IMR-90 (cell line): ENCODE results near the gene FERMT3. TPM values are rescaled to one million over a fixed set of nuclear protein-coding genes. Genes with fewer than 3 reads are reported as not detected.
A peak's percentile ranks its signal among the peaks of the same experiment; 100 is the strongest.

ENCODE experiments used
- ATAC-seq: fragments of 200-7000 bp; cut with Tn5 transposase; 2 replicates; pipeline ENCODE4 v1.9.1; 2020; ENCODE audit warnings: low read depth, mild to moderate bottlenecking, moderate library complexity
- BruUV-seq: library from RNA; stranded (reverse); fragments of 400-500 nt; replicated peaks from 2 replicates; lab custom pipeline; 2021; lab: Mats Ljungman, UMichigan
- CTCF ChIA-PET: fragments of 300-600 bp; formaldehyde crosslinking; extraction: SDS; loops from one replicate; lab custom pipeline; 2021; ENCODE audit warnings: antibody characterized with exemption; lab: Yijun Ruan, JAX
- POLR2A ChIA-PET: fragments of 300-600 bp; sonication (Branson Sonifier 250); formaldehyde crosslinking; loops from one replicate; lab custom pipeline; 2022; ENCODE audit warnings: antibody characterized with exemption; ENCODE audit not compliant: unreplicated experiment; lab: Charles Lee
- DNase-seq: peaks from one replicate; pipeline ENCODE4 v3.0.0; 2013
- H2AFZ ChIP-seq: replicated peaks from 2 replicates; pipeline ENCODE3; 2013; ENCODE audit warnings: low read length, mild to moderate bottlenecking; ENCODE audit not compliant: poor library complexity
- H2AK5ac ChIP-seq: 2 replicates; pipeline ENCODE4 v1.6.1; 2013; ENCODE audit warnings: low read depth, low read length, inconsistent platforms
- H2AK9ac ChIP-seq: replicated peaks from 2 replicates; pipeline ENCODE3; 2013; ENCODE audit warnings: mild to moderate bottlenecking, low read depth, low read length, moderate library complexity; ENCODE audit not compliant: poor library complexity
- H2BK120ac ChIP-seq: 2 replicates; pipeline ENCODE4 v1.6.1; 2013; ENCODE audit warnings: low read depth, low read length, inconsistent platforms
- H2BK15ac ChIP-seq: 3 replicates; pipeline ENCODE4 v1.6.1; 2013; ENCODE audit warnings: low read depth, low read length, inconsistent platforms
- H2BK20ac ChIP-seq: 2 replicates; pipeline ENCODE4 v1.6.1; 2013; ENCODE audit warnings: low read depth, mild to moderate bottlenecking, inconsistent platforms, low read length, moderate library complexity
- H2BK5ac ChIP-seq: 2 replicates; pipeline ENCODE4 v1.6.1; 2013; ENCODE audit warnings: mild to moderate bottlenecking, low read depth, low read length, inconsistent platforms; ENCODE audit not compliant: poor library complexity, severe bottlenecking
- H3K14ac ChIP-seq: replicated peaks from 2 replicates; pipeline ENCODE4 v1.6.1; 2013; ENCODE audit warnings: low read depth, low read length, inconsistent platforms
- H3K18ac ChIP-seq: 2 replicates; pipeline ENCODE4 v1.6.1; 2013; ENCODE audit warnings: low read depth, low read length, control low read depth
- H3K23ac ChIP-seq: 2 replicates; pipeline ENCODE4 v1.6.1; 2013; ENCODE audit warnings: low read depth, low read length, inconsistent platforms
- H3K27ac ChIP-seq: 2 replicates; pipeline ENCODE4 v1.5.1; 2013; ENCODE audit warnings: mild to moderate bottlenecking, control low read depth, low read length; ENCODE audit not compliant: insufficient read depth
- H3K27me3 ChIP-seq: 2 replicates; pipeline ENCODE4 v1.6.1; 2013; ENCODE audit warnings: low read length; ENCODE audit not compliant: control insufficient read depth, insufficient read depth
- H3K36me3 ChIP-seq: 2 replicates; pipeline ENCODE4 v1.6.1; 2013; ENCODE audit warnings: low read length, mixed read lengths; ENCODE audit not compliant: control insufficient read depth, insufficient read depth
- H3K4ac ChIP-seq: 2 replicates; pipeline ENCODE4 v1.6.1; 2013; ENCODE audit warnings: low read depth, low read length, inconsistent platforms
- H3K4me1 ChIP-seq: 2 replicates; pipeline ENCODE4 v1.6.1; 2013; ENCODE audit warnings: low read length, mixed read lengths; ENCODE audit not compliant: control insufficient read depth, insufficient read depth
- H3K4me2 ChIP-seq: 2 replicates; pipeline ENCODE4 v1.6.1; 2013; ENCODE audit warnings: low read depth, mild to moderate bottlenecking, control low read depth, low read length, moderate library complexity
- H3K4me3 ChIP-seq: 2 replicates; pipeline ENCODE4 v1.5.1; 2013; ENCODE audit warnings: low read depth, mild to moderate bottlenecking, control low read depth, low read length, moderate library complexity; ENCODE audit not compliant: insufficient read depth
- H3K56ac ChIP-seq: 2 replicates; pipeline ENCODE4 v1.6.1; 2013; ENCODE audit warnings: low read length, inconsistent platforms; ENCODE audit not compliant: insufficient read depth; ENCODE audit errors: extremely low read depth
- H3K79me1 ChIP-seq, 2 experiments: 2 replicates each; pipeline ENCODE4 v1.6.1; 2013; ENCODE audit warnings: low read length in 2 of 2, inconsistent platforms in 1 of 2, low read depth in 1 of 2
- H3K9ac ChIP-seq: 2 replicates; pipeline ENCODE4 v1.6.1; 2013; ENCODE audit warnings: low read depth, low read length, control low read depth
- H3K9me1 ChIP-seq: 2 replicates; pipeline ENCODE4 v1.6.1; 2013; ENCODE audit warnings: low read length, inconsistent platforms; ENCODE audit not compliant: insufficient read depth
- H3K9me3 ChIP-seq: 2 replicates; pipeline ENCODE4 v1.6.1; 2013; ENCODE audit warnings: low read length; ENCODE audit not compliant: control insufficient read depth, insufficient read depth
- H4K20me1 ChIP-seq: 2 replicates; pipeline ENCODE4 v1.6.1; 2013; ENCODE audit warnings: low read length, inconsistent platforms; ENCODE audit not compliant: insufficient read depth
- H4K5ac ChIP-seq: 2 replicates; pipeline ENCODE4 v1.6.1; 2013; ENCODE audit warnings: mild to moderate bottlenecking, low read depth, low read length, control low read depth
- H4K8ac ChIP-seq, 2 experiments: 2 replicates each; pipeline ENCODE4 v1.6.1; 2013; ENCODE audit warnings: low read depth in 2 of 2, low read length in 2 of 2, control low read depth in 1 of 2, inconsistent platforms in 1 of 2
- H4K91ac ChIP-seq: 2 replicates; pipeline ENCODE4 v1.6.1; 2013; ENCODE audit warnings: low read depth, low read length, inconsistent platforms; ENCODE audit not compliant: insufficient read depth
- BHLHE40 ChIP-seq: fragments of 150-350 bp; IDR thresholded peaks from 2 replicates; pipeline ENCODE4 v1.6.1; 2016; ENCODE audit warnings: mild to moderate bottlenecking, low read depth, low read length
- CEBPB ChIP-seq: IDR thresholded peaks from 2 replicates; pipeline ENCODE4 v1.6.1; 2012; ENCODE audit warnings: low read depth, low read length, improper control_type of control experiment
- FOS ChIP-seq: fragments of 150-350 bp; IDR thresholded peaks from 2 replicates; pipeline ENCODE4 v1.6.1; 2016; ENCODE audit warnings: low read depth, low read length
- MAFK ChIP-seq: IDR thresholded peaks from 2 replicates; pipeline ENCODE4 v1.6.1; 2012; ENCODE audit warnings: low read depth, low read length, improper control_type of control experiment
- MAZ ChIP-seq: IDR thresholded peaks from 2 replicates; pipeline ENCODE4 v1.6.1; 2012; ENCODE audit warnings: low read depth, mild to moderate bottlenecking, low read length, improper control_type of control experiment, moderate library complexity, borderline replicate concordance
- MXI1 ChIP-seq: IDR thresholded peaks from 2 replicates; pipeline ENCODE4 v1.6.1; 2012; ENCODE audit warnings: low read depth, mild to moderate bottlenecking, low read length, moderate library complexity, borderline replicate concordance
- POLR2A ChIP-seq: IDR thresholded peaks from 2 replicates; pipeline ENCODE4 v1.6.1; 2012; ENCODE audit warnings: mild to moderate bottlenecking, low read depth, low read length
- RAD21 ChIP-seq: IDR thresholded peaks from 2 replicates; pipeline ENCODE4 v1.6.1; 2012; ENCODE audit warnings: low read length, improper control_type of control experiment
- RCOR1 ChIP-seq: IDR thresholded peaks from 2 replicates; pipeline ENCODE4 v1.6.1; 2012; ENCODE audit warnings: mild to moderate bottlenecking, low read length, improper control_type of control experiment; ENCODE audit not compliant: insufficient replicate concordance
- RFX5 ChIP-seq: IDR thresholded peaks from 2 replicates; pipeline ENCODE4 v1.8.0; 2012; ENCODE audit warnings: low read depth, mild to moderate bottlenecking, low read length, moderate library complexity
- WGBS, 2 experiments: methylation state at CpG; one replicate each; pipeline versions ENCODE4 v1.1.5 to v1.1.7; 2013; ENCODE audit warnings: missing lambda C conversion rate in 2 of 2; ENCODE audit not compliant: insufficient read length in 1 of 2; ENCODE audit errors: extremely low coverage in 2 of 2; 5-methylcytosine and 5-hydroxymethylcytosine counted together
- dilution Hi-C: fragments of 300-500 bp; cut with HindIII; formaldehyde crosslinking; loops from one replicate; pipeline ENCODE4 v1.14.3; 2018; ENCODE audit warnings: low sequenced_read_pairs; ENCODE audit not compliant: unreplicated experiment
- in situ Hi-C: fragments of 300-500 bp; cut with MboI; formaldehyde crosslinking; loops from 3 replicates; pipeline ENCODE4 v1.14.3; 2019; ENCODE audit warnings: low sequenced_read_pairs, inconsistent platforms, mixed read lengths
- intact Hi-C: fragments of 100-400 bp; cut with micrococcal nuclease; formaldehyde crosslinking; loops from 2 replicates; pipeline ENCODE4 v1.10.0; 2022
- polyA plus RNA-seq, 3 experiments: library from polyadenylated mRNA; depleted of rRNA; stranded (reverse); fragments of >200 nt; gene quantifications; 2 replicates each; pipeline ENCODE4 v1.2.3, GENCODE V29; 2012; ENCODE audit warnings: low replicate concordance in 1 of 3
- total RNA-seq: library from RNA; depleted of rRNA; stranded (reverse); fragments of >200 nt; gene quantifications from 2 replicates; pipeline ENCODE4 v1.2.3, GENCODE V29; 2012
- TF ChIP-seq, protein P1 (sequence below): conservative IDR thresholded peaks from 2 replicates; pipeline ENCODE4 v1.5.1; 2012; ENCODE audit warnings: mild to moderate bottlenecking, low read depth, low read length, improper control_type of control experiment
- TF ChIP-seq, protein P2 (sequence below): fragments of 150-350 bp; IDR thresholded peaks from 2 replicates; pipeline ENCODE4 v1.6.1; 2016; ENCODE audit warnings: low read depth, mild to moderate bottlenecking, low read length, moderate library complexity, borderline replicate concordance
- TF ChIP-seq, protein P3 (sequence below): fragments of 150-350 bp; IDR thresholded peaks from 2 replicates; pipeline ENCODE4 v1.6.1; 2017; ENCODE audit warnings: mild to moderate bottlenecking, antibody characterized with exemption, low read length, low read depth

Gene FERMT3
- total and polyA plus RNA-seq, 2 of the 4 experiments (the other 2 are of a cell fraction): 0.36 to 2.3 TPM

DNA sequence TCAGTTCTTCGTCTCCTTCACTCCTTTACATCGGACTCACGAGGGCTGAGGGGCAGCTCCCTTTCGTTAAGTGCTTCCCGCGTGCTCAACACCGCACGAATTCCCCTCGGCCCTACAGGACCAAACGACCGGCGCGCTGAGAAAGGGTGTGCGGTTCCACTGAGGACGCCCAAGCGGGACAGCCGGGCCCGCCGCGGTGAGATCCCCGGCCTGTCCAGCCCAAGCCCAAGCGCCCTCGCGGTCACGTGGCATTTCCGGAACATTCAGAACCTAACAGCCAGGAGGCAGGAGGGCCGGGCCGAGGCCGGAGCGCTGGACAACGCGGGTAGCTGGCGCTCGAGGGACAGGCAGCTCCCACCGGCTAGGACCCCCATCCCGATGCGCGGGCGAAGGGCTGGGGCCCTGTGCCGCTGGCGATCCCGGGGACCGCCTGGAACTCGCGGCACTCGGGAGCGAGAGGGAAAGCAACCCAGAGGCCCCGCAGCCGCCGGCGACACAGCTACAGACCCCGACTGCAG is 21.3 kb upstream of the FERMT3 start:
- peak; percentile 49 for ATAC-seq
- POLR2A ChIA-PET: interaction anchor here (0.6 kb wide), 2 partner anchors 17 to 56 kb away, joined by 3 to 7 read pairs; partner anchors contain the start of gene FKBP2
- DNase-seq: peak; percentile 84
- Histone ChIP-seq H3K14ac (peak overlapping the region; percentile 94), H3K4me3 (peak overlapping the region; percentile 54), H3K4me2 (peak overlapping the region; percentile 96), H4K20me1 (peaks cover 25% of the 10 kb centered on the region), H3K56ac (peak overlapping the region; percentile 68), H3K23ac (peak overlapping the region; percentile 85), H2BK120ac (peak overlapping the region; percentile 33; the same call in 1 of the 2 replicates), H4K8ac (peak overlapping the region; percentile 81 to 92), H3K79me1 (peaks cover 7 to 54% of the 10 kb centered on the region in 2 experiments; a peak in 3 of 4 replicates), H4K91ac (peak overlapping the region; percentile 93), H3K18ac (peak overlapping the region; percentile 13; the same call in 1 of the 2 replicates), H3K9me3 (no peaks in the 10 kb centered on the region), H3K27ac (peak overlapping the region; percentile 91), H3K36me3 (peaks cover 4% of the 10 kb centered on the region; the same call in 1 of the 2 replicates), H3K27me3 (no peaks in the 10 kb centered on the region), H2AK9ac (peak overlapping the region; percentile 98), H3K4me1 (peaks cover 7% of the 10 kb centered on the region; the same call in 1 of the 2 replicates), H2AFZ (peak overlapping the region; percentile 93), H2BK20ac (no peak overlapping the region), H3K9me1 (peaks cover 18% of the 10 kb centered on the region; the same call in 1 of the 2 replicates), H2AK5ac (peak overlapping the region; percentile 93), H2BK15ac (peak overlapping the region; percentile 33; the same call in 1 of the 3 replicates), H3K4ac (peak overlapping the region; percentile 95), H3K9ac (peak overlapping the region; percentile 81), H2BK5ac (peak overlapping the region; percentile 75), H4K5ac (peak overlapping the region; percentile 85)
- WGBS, 2 experiments: 1% methylated on average over 37 of the region's 52 CpGs; no CpG with 5 or more reads in 1 of the 2 experiments
- dilution Hi-C loops: no loop called here
- TF ChIP-seq, protein P1, sequence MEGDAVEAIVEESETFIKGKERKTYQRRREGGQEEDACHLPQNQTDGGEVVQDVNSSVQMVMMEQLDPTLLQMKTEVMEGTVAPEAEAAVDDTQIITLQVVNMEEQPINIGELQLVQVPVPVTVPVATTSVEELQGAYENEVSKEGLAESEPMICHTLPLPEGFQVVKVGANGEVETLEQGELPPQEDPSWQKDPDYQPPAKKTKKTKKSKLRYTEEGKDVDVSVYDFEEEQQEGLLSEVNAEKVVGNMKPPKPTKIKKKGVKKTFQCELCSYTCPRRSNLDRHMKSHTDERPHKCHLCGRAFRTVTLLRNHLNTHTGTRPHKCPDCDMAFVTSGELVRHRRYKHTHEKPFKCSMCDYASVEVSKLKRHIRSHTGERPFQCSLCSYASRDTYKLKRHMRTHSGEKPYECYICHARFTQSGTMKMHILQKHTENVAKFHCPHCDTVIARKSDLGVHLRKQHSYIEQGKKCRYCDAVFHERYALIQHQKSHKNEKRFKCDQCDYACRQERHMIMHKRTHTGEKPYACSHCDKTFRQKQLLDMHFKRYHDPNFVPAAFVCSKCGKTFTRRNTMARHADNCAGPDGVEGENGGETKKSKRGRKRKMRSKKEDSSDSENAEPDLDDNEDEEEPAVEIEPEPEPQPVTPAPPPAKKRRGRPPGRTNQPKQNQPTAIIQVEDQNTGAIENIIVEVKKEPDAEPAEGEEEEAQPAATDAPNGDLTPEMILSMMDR: peak; percentile 46
- TF ChIP-seq RFX5: no peak
- TF ChIP-seq MAFK: no peak
- peak; percentile 96 for TF ChIP-seq POLR2A
- TF ChIP-seq MAZ: 0 out of 2 replicates have a peak, but pooled peaks have one; percentile 37
- no peak for TF ChIP-seq CEBPB
- no peak for TF ChIP-seq RCOR1
- no peak for TF ChIP-seq RAD21
- peak; percentile 81; the same call in 1 of the 2 replicates for TF ChIP-seq MXI1
- TF ChIP-seq BHLHE40: peak; percentile 51; the same call in 1 of the 2 replicates
- TF ChIP-seq, protein P2, sequence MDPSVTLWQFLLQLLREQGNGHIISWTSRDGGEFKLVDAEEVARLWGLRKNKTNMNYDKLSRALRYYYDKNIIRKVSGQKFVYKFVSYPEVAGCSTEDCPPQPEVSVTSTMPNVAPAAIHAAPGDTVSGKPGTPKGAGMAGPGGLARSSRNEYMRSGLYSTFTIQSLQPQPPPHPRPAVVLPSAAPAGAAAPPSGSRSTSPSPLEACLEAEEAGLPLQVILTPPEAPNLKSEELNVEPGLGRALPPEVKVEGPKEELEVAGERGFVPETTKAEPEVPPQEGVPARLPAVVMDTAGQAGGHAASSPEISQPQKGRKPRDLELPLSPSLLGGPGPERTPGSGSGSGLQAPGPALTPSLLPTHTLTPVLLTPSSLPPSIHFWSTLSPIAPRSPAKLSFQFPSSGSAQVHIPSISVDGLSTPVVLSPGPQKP: no peak
- TF ChIP-seq, protein P3, sequence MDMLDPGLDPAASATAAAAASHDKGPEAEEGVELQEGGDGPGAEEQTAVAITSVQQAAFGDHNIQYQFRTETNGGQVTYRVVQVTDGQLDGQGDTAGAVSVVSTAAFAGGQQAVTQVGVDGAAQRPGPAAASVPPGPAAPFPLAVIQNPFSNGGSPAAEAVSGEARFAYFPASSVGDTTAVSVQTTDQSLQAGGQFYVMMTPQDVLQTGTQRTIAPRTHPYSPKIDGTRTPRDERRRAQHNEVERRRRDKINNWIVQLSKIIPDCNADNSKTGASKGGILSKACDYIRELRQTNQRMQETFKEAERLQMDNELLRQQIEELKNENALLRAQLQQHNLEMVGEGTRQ: peak; percentile 91
- no peak for TF ChIP-seq FOS
- BruUV-seq: TSS peak; percentile 71
- CTCF ChIA-PET: no interaction called here
- in situ Hi-C loops: no loop called here
- intact Hi-C loops: no loop called here
